PC-3 (cell line): ENCODE results near the gene C5.

Source experiments
- CTCF ChIP-seq: fragments of 300-600 bp; sonication (generic); conservative IDR thresholded peaks from 2 replicates; pipeline ENCODE4 v1.5.1; 2017; ENCODE audit warnings: antibody characterized with exemption, low read depth, mild to moderate bottlenecking, low read length
- EZH2 ChIP-seq: fragments of 300-600 bp; sonication (generic); IDR thresholded peaks from one replicate; pipeline ENCODE4 v1.6.1; 2017; ENCODE audit warnings: antibody characterized with exemption, mild to moderate bottlenecking, low read length; ENCODE audit not compliant: unreplicated experiment
- EZH2phosphoT487 ChIP-seq: fragments of 300-600 bp; sonication (generic); IDR thresholded peaks from 2 replicates; pipeline ENCODE4 v1.6.1; 2018; ENCODE audit warnings: mild to moderate bottlenecking, antibody characterized with exemption, low read length, borderline replicate concordance

DNA sequence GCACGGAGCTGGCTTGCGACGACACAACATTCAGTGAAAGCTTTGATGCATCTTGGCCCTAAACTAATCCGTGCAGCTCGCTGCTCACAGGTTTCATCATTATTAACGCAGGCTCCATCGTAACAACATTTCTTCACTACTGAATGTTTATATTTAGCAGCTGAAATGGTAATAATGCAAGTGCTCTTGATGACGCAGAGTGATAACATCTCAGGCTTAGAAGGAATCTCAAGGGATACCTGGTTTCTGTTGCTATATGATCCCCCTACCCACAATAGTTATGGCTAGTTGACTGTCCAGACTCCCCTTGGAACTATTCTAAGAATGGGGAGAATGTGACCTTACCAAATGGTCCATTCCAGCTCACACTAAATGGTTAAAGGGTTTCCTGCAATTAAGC lies 36.2 kb downstream of the C5 start:
- no peak for TF ChIP-seq CTCF
- no peak for TF ChIP-seq EZH2
- TF ChIP-seq EZH2phosphoT487: no peak
